Thyroid gland (tissue), 4 donors: ENCODE measurements around the gene CDK15.

Experiments used
- CTCF ChIP-seq, 6 experiments: fragments of 200-600 bp in 3 of 6; fragments of 450-650 bp in 3 of 6; sonication (generic) in 3 of 6; IDR thresholded peaks; one replicate each; pipeline ENCODE4 v1.5.1; 2016 to 2019; ENCODE audit warnings: antibody characterized with exemption in 6 of 6, mild to moderate bottlenecking in 2 of 6, inconsistent platforms in 1 of 6, moderate library complexity in 1 of 6
- POLR2A ChIP-seq, 2 donors: fragments of 450-650 bp; IDR thresholded peaks; one replicate each; pipeline ENCODE4 v1.6.1; 2017; ENCODE audit warnings: antibody characterized with exemption in 2 of 2, mild to moderate bottlenecking in 2 of 2, moderate library complexity in 1 of 2

GRCh38 chr2:201806442-201807170, at the start of gene CDK15:
- TF ChIP-seq CTCF (IDR thresholded peaks at IDR 0.05) (no peak), POLR2A (IDR thresholded peaks at IDR 0.05) (no peak)
